ENCODE measurements around the gene SMAP1.

SMAP1 gene

GRCh38 chr6:70680396-70680795 lies 12.7 kb downstream of the SMAP1 start:
- in situ Hi-C loops (cut with MboI; ENCODE audit: low sequenced_read_pairs): no loop called here

DNA sequence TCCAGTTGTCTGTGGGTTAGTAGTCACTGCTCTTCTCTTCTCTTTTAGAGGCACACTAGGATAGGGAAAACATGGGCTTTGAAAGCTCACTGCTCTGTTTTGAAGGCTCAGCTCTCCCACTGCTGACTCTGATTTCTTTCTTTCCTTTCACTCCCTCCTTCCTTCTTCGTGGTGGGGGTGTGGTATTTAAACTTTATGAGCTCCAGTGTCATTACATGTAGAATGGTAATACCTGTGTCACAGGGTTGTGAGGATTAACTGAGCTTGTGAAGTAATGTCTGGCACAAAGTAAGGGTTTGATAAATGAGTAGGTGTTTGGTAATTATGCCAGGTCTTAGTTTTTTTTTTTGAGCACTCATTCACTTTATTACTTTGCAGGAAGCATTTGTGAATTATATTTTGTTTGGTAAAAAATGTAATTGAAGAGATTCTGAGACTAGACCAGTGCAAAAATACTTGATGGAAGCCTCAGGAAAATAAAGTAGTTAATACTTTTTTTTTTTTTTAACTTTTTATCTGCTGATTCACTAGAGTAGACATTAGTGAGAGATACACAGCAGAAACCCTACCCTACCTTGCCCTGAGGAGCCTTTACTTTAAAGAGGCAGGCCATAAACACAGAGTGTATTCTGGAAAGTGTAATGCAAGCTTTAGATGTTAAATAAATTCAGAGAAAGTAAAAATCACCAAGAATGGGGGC lies 17.3 kb downstream of the SMAP1 start:
- in situ Hi-C loops (cut with MboI; ENCODE audit: low sequenced_read_pairs): no loop called here

GRCh38 chr6:70685494-70686180 lies 18.0 kb downstream of the SMAP1 start:
- in situ Hi-C loops (cut with MboI; ENCODE audit: low sequenced_read_pairs): no loop called here

- in situ Hi-C loops (cut with MboI; ENCODE audit: low sequenced_read_pairs): no loop called here
These were observed 19.0 kb downstream of the SMAP1 start for GRCh38 chr6:70686548-70687133.

- in situ Hi-C loops (cut with MboI; ENCODE audit: low sequenced_read_pairs): no loop called here
These were observed 26.2 kb downstream of the SMAP1 start for GRCh38 chr6:70693887-70694286.

GRCh38 chr6:70694371-70694770 lies 26.7 kb downstream of the SMAP1 start:
- in situ Hi-C loops (cut with MboI; ENCODE audit: low sequenced_read_pairs): no loop called here

GRCh38 chr6:70700922-70701876 lies 33.5 kb downstream of the SMAP1 start:
- in situ Hi-C loops (cut with MboI; ENCODE audit: low sequenced_read_pairs): no loop called here

DNA sequence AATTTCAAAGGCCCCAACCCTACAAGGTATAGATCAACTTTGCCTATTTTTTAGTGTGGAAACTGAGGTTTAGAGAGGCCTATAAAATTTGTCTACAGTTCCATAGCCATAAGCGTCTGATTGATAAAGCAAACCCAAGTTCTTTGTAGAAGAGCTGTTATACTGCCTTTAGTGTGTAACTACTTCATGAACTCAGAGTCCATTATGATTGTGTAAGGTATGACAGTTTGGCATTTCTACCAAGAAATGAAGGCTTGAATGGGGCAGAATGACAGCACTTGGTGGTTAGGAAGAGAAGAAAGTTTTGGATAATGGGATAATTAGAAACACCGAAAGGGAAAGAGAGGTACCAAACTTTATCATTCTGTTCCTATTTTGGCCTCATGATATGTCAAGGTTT lies 38.1 kb downstream of the SMAP1 start:
- in situ Hi-C loops (cut with MboI; ENCODE audit: low sequenced_read_pairs): no loop called here

- in situ Hi-C loops (cut with MboI; ENCODE audit: low sequenced_read_pairs): no loop called here
These were observed 38.9 kb downstream of the SMAP1 start for GRCh38 chr6:70706491-70707123.

- in situ Hi-C loops (cut with MboI; ENCODE audit: low sequenced_read_pairs): no loop called here
These were observed 40.2 kb downstream of the SMAP1 start for GRCh38 chr6:70707893-70708292.

GRCh38 chr6:70708448-70708847 lies 40.8 kb downstream of the SMAP1 start:
- in situ Hi-C loops (cut with MboI; ENCODE audit: low sequenced_read_pairs): no loop called here

- in situ Hi-C loops (cut with MboI; ENCODE audit: low sequenced_read_pairs): no loop called here
These were observed 42.1 kb downstream of the SMAP1 start for GRCh38 chr6:70709826-70710225.

- in situ Hi-C loops (cut with MboI; ENCODE audit: low sequenced_read_pairs): no loop called here
These were observed 47.1 kb downstream of the SMAP1 start for GRCh38 chr6:70714716-70715257.

- in situ Hi-C loops (cut with MboI; ENCODE audit: low sequenced_read_pairs): no loop called here
These were observed 49.5 kb downstream of the SMAP1 start for GRCh38 chr6:70717038-70717801.

DNA sequence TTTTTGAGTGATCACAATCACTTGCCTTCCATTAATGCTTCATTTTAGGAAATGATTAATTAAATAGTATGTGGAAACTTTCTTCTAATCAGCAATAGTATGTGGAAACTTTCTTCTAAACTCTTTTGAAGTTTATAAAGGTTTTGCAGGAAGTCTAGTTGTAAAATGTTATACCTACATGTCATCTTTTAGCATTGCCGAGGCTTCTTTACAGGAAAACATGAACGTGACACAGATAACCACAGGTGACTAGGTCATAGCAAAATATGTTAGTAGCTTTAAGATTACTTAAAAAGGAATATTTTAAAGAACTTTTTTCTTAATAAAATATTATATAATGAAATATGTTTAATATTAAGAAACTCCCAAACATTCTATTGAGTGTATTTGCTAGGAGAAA lies 56.8 kb downstream of the SMAP1 start:
- in situ Hi-C loops (cut with MboI; ENCODE audit: low sequenced_read_pairs): no loop called here

GRCh38 chr6:70725817-70726415 lies 58.2 kb downstream of the SMAP1 start:
- in situ Hi-C loops (cut with MboI; ENCODE audit: low sequenced_read_pairs): no loop called here

- in situ Hi-C loops (cut with MboI; ENCODE audit: low sequenced_read_pairs): no loop called here
These were observed 66.7 kb downstream of the SMAP1 start for GRCh38 chr6:70734381-70734780.

DNA sequence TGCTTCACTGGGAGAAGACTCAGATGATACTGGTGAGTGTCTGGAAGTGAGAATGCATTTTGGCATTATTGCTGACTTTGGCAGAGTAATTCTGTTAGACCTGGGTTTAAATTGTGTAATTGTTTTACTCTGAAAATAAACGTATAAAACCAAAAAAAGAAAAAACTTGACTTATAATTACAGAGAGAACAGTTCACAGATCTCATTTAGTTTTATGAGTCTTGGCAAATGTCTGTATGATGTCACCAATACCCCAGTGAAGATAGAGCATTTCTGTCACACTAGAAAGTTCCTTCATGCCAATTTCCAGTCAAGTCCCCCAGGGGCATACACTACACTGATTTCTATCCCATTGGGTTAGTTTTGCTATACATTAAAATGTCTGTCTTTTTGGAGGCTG lies 67.3 kb downstream of the SMAP1 start:
- in situ Hi-C loops (cut with MboI; ENCODE audit: low sequenced_read_pairs): no loop called here

- in situ Hi-C loops (cut with MboI; ENCODE audit: low sequenced_read_pairs): no loop called here
These were observed 67.8 kb downstream of the SMAP1 start for GRCh38 chr6:70735513-70735912.
